Pancreas (tissue), 10 donors: ENCODE measurements around the gene ABI2. TPM values are rescaled to one million over a fixed set of nuclear protein-coding genes. Genes with fewer than 3 reads are reported as not detected.
"Not testable (repeated sequence)": the region's sequence is repeated elsewhere in the genome, so short reads cannot be mapped to it uniquely, and the experiment has no call there.

Source experiments
- ATAC-seq, 4 donors: fragments of 200-7000 bp; cut with Tn5 transposase; one replicate each; pipeline versions ENCODE4 v1.8.0 to v1.9.1; 2020; ENCODE audit warnings: mild to moderate bottlenecking in 4 of 4, moderate library complexity in 4 of 4
- DNase-seq, 6 donors: peaks; one replicate each; pipeline ENCODE4 v3.0.0-alpha.2; 2020
- FAIRE-seq: peaks from 2 replicates; lab custom pipeline; 2012; peaks lifted over from hg19 to GRCh38; lab: Jason Lieb, UNC
- H3K27ac ChIP-seq, 4 donors: fragments of 200-600 bp; sonication (generic); 1 replicate in 3 of 4; 2 replicates in 1 of 4; pipeline versions ENCODE4 v1.5.0 to v1.8.0; 2020
- H3K27me3 ChIP-seq, 4 donors: fragments of 200-600 bp; one replicate each; pipeline ENCODE4 v1.8.0; 2021
- H3K36me3 ChIP-seq, 3 donors: fragments of 200-600 bp; sonication (generic) in 1 of 3; one replicate each; pipeline versions ENCODE4 v1.5.0 to v1.8.0; 2020 to 2021
- H3K4me1 ChIP-seq, 3 donors: fragments of 200-600 bp; one replicate each; pipeline ENCODE4 v1.8.0; 2021
- H3K4me3 ChIP-seq, 4 donors: fragments of 200-600 bp; sonication (generic) in 2 of 4; one replicate each; pipeline versions ENCODE4 v1.5.0 to v1.8.0; 2020 to 2021
- H3K9me3 ChIP-seq, 4 donors: fragments of 200-600 bp; one replicate each; pipeline ENCODE4 v1.8.0; 2021
- WGBS, 2 donors: extraction: QIAGEN DNeasy Blood & Tissue Kit; methylation state at CpG; one replicate each; pipeline ENCODE4 v1.1.7; 2013; 5-methylcytosine and 5-hydroxymethylcytosine counted together
- intact Hi-C, 3 donors: fragments of 100-400 bp; cut with DNase I; formaldehyde crosslinking; loops; one replicate each; pipeline versions ENCODE4 v1.11.1 to v1.14.2; 2022
- polyA plus RNA-seq, 2 donors: library from polyadenylated mRNA; stranded (reverse); fragments of 200-250 nt; gene quantifications; one replicate each; pipeline ENCODE4 v1.2.3, GENCODE V29; 2013
- total RNA-seq, 6 donors: library from RNA; stranded (reverse); fragmentation: NEBNext Ultra II Directional in 4 of 6; extraction: Animal tissue kit (Norgen Biotek cat#: 25700) in 4 of 6; gene quantifications; one replicate each; pipeline versions ENCODE4 v1.2.1 to v1.2.4, GENCODE V29; 2021 to 2023
- TF ChIP-seq, protein P1 (sequence below), 4 donors: fragments of 200-600 bp; sonication (generic) in 3 of 4; IDR thresholded peaks; one replicate each; pipeline versions ENCODE4 v1.5.0 to v1.8.0; 2021; ENCODE audit warnings: antibody characterized with exemption in 4 of 4
- donor health status: healthy with polysubstance abuse.
- donor health status: DM: no; HTN: no; CAD: no; lungs with moderate emphysema.
- donor health status: DM: no; HTN: no; CAD: no.
- donor health status: control.
- donor health status: control.
- donor health status: Bipolar disorder and iron deficiency.
- donor health status: DM: yes; HTN: yes; CAD: no.
- donor health status: DM: no; HTN: no; CAD: no.
- donor health status: DM: no; HTN: no; CAD: no.
- donor health status: DM: yes; HTN: yes; CAD: no.

Gene ABI2
- total and polyA plus RNA-seq, 8 donors, result 4.9 to 27.9 (median 12.7) TPM

DNA sequence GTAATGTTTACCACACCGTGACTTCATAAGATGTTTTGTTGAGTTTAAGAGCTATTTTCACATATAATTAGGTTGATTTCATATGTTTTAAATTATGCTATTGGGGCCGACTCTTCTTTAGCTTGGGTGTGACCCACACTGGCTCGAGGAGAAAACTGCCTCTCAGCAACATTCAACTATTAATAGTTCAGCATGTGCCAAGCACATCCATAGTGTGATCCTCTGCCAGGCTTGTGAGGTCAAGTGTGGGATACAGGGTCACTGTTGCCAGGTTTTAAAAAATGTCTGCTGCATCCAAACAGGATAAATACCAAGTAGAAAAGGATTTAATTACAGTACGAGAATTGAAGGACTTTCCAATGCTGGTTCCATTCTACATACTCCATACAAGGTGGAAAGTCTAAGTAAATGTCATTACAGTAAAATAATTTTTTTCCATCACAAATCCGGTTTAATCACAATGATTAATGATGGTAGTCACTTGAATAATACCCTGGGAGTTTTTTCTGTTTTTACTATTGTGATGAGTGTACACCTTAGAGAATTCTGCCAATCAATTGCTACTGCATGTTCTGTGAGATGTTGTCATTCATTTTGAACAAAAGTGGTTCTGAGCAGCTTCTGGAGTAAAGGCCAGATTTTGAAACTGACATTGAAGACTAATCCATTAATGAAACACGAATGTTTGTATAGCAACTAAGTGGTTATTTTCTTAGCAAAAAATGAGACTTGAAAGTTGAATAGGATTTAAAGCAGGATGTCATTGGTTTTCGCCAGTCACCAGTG is 84.5 kb downstream of the ABI2 start:
- FAIRE-seq (no peak), DNase-seq (no peak), ATAC-seq (peak in 1 of 4 donors; percentile 46)
- 57 to 61% methylated on average over 7 of the region's 7 CpGs for WGBS, 2 donors
- TF ChIP-seq, protein P1, sequence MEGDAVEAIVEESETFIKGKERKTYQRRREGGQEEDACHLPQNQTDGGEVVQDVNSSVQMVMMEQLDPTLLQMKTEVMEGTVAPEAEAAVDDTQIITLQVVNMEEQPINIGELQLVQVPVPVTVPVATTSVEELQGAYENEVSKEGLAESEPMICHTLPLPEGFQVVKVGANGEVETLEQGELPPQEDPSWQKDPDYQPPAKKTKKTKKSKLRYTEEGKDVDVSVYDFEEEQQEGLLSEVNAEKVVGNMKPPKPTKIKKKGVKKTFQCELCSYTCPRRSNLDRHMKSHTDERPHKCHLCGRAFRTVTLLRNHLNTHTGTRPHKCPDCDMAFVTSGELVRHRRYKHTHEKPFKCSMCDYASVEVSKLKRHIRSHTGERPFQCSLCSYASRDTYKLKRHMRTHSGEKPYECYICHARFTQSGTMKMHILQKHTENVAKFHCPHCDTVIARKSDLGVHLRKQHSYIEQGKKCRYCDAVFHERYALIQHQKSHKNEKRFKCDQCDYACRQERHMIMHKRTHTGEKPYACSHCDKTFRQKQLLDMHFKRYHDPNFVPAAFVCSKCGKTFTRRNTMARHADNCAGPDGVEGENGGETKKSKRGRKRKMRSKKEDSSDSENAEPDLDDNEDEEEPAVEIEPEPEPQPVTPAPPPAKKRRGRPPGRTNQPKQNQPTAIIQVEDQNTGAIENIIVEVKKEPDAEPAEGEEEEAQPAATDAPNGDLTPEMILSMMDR (IDR thresholded peaks at IDR 0.05), result no peak
- Histone ChIP-seq H3K4me3 (no peak overlapping the region), H3K4me1 (no peaks in the 10 kb centered on the region), H3K27me3 (no peaks in the 10 kb centered on the region), H3K36me3 (peaks cover 0 to 11% (median 0%) of the 10 kb centered on the region in 3 donors), H3K27ac (no peak overlapping the region), H3K9me3 (no peaks in the 10 kb centered on the region)
- intact Hi-C loops, result no loop called here

DNA sequence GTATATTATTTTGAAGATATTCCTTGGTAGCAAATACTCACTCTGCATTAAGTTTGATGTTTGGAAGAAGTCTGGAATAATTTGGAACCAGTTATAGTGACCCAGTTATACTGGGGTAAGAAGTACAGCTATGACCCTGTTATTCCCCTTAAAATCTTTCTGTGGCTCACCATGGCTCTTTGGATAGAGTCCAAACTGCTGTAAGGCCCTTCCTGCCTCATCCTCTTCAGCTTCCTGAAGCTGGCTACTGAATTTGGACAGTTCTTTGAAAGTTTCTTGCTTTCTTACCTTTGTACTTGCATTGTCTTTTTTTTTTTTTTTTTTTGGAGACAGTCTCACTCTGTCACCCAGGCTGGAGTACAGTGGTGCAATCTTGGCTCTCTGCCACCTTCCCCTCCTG is 85.6 kb downstream of the ABI2 start:
- no peak overlapping the region for H3K4me3 ChIP-seq
- no peak for DNase-seq
- no peak overlapping the region for H3K27ac ChIP-seq
- peaks cover 0 to 21% (median 0%) of the 10 kb centered on the region in 3 donors for H3K36me3 ChIP-seq
- no peak for ATAC-seq
- H3K9me3 ChIP-seq, result no peaks in the 10 kb centered on the region
- H3K27me3 ChIP-seq, result no peaks in the 10 kb centered on the region
- TF ChIP-seq, protein P1 (IDR thresholded peaks at IDR 0.05), result no peak
- H3K4me1 ChIP-seq, result no peaks in the 10 kb centered on the region
- FAIRE-seq, result no peak
- intact Hi-C loops, result no loop called here

DNA sequence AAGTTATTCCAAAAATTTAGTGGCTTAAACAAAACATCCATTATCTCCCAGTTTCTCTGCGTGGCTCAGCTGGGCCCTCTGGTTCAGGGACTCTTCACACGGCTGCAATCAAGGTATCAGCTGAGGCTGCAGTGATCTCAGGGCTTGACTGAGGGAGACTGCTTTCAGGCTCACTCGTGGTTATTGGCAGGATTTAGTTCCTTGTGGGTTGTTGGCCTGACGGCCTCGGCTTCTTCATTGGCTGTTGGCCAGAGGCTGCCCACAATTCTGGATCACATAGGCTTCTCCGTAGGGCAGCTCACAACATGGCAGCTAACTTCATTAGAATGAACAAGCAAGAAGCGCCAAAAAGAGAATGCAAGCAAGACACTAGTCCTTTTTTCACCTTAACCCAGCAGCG is 90.1 kb downstream of the ABI2 start:
- Histone ChIP-seq H3K27me3 (no peaks in the 10 kb centered on the region), H3K4me3 (no peak overlapping the region), H3K4me1 (no peaks in the 10 kb centered on the region), H3K9me3 (no peaks in the 10 kb centered on the region), H3K36me3 (peaks cover 0 to 19% (median 0%) of the 10 kb centered on the region in 3 donors), H3K27ac (no peak overlapping the region)
- intact Hi-C loops, result no loop called here
- WGBS, 2 donors, result 95 to 96% methylated on average over 8 of the region's 8 CpGs
- DNase-seq (no peak), FAIRE-seq (no peak), ATAC-seq (no peak)
- TF ChIP-seq, protein P1 (IDR thresholded peaks at IDR 0.05), result no peak

DNA sequence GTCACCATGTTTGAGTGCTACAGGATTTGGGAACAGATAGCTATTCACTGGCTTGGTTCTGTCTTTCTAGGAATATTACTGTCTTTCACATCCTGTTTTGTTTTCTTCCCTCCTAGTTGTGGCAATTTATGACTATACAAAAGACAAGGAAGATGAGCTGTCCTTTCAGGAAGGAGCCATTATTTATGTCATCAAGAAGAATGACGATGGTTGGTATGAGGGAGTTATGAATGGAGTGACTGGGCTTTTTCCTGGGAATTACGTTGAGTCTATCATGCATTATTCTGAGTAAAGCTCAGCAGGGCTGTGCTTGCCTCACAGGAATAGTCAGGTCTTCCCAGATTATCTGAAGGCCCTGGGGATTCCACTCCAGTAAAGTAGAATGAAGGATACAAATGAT is 98.9 kb downstream of the ABI2 start:
- Histone ChIP-seq H3K4me1 (no peaks in the 10 kb centered on the region), H3K27me3 (no peaks in the 10 kb centered on the region), H3K9me3 (no peaks in the 10 kb centered on the region), H3K27ac (no peak overlapping the region), H3K36me3 (no peaks in the 10 kb centered on the region), H3K4me3 (no peak overlapping the region)
- intact Hi-C loops, result no loop called here
- WGBS, 2 donors, result 90 to 92% methylated on average over 2 of the region's 2 CpGs
- no peak for ATAC-seq
- no peak for FAIRE-seq
- TF ChIP-seq, protein P1 (IDR thresholded peaks at IDR 0.05), result no peak
- no peak for DNase-seq

DNA sequence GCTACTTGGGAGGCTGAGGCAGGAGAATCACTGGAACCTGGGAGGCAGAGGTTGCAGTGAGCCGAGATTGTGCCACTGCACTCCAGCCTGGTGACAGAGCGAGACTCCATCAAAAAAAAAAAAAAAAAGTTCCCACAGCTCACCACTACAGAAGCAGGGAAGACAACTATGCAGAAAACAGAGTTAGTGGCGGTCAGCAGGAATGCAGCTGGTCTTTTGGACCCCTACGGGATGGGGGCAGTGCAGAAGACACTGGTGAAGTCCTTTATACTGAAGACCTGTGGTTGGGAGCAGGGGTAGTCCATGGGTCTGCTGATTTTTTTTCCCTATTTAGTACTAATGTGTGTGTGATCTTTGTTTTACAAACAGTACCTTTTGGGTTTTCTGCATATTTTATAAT is 101.4 kb downstream of the ABI2 start:
- 97 to 99% methylated on average over 2 to 4 of the region's 4 CpGs for WGBS, 2 donors
- FAIRE-seq, H3K36me3 ChIP-seq, ATAC-seq, H3K27me3 ChIP-seq, H3K4me1 ChIP-seq, H3K27ac ChIP-seq, DNase-seq, intact Hi-C loops, H3K9me3 ChIP-seq, H3K4me3 ChIP-seq: not testable (repeated sequence)
